ENCODE data around the gene KHDC1L.

GRCh38 chr6:73180076-73180738 lies 45.1 kb downstream of the KHDC1L start:
- TF ChIP-seq RCOR1 (IDR thresholded peaks at IDR 0.05; ENCODE audit: low read depth, low read length) (no peak), CTCF (IDR thresholded peaks at IDR 0.05) (no peak), MAZ (IDR thresholded peaks at IDR 0.05; ENCODE audit: borderline replicate concordance, low read depth, low read length) (no peak), MYC (IDR thresholded peaks at IDR 0.05; ENCODE audit: borderline replicate concordance, low read length) (no peak), FOSL2 (IDR thresholded peaks at IDR 0.05) (no peak), FOSL2 (CRISPR knock-in tag; IDR thresholded peaks at IDR 0.05) (no peak), USF2 (IDR thresholded peaks at IDR 0.05) (no peak), CHD4 (IDR thresholded peaks at IDR 0.05; ENCODE audit: borderline replicate concordance) (no peak), POLR2A (IDR thresholded peaks at IDR 0.05; ENCODE audit: low read length) (no peak), CEBPB (IDR thresholded peaks at IDR 0.05) (no peak)

Data from A549 (cell line).